ENCODE data around the gene GABRD.

DNA sequence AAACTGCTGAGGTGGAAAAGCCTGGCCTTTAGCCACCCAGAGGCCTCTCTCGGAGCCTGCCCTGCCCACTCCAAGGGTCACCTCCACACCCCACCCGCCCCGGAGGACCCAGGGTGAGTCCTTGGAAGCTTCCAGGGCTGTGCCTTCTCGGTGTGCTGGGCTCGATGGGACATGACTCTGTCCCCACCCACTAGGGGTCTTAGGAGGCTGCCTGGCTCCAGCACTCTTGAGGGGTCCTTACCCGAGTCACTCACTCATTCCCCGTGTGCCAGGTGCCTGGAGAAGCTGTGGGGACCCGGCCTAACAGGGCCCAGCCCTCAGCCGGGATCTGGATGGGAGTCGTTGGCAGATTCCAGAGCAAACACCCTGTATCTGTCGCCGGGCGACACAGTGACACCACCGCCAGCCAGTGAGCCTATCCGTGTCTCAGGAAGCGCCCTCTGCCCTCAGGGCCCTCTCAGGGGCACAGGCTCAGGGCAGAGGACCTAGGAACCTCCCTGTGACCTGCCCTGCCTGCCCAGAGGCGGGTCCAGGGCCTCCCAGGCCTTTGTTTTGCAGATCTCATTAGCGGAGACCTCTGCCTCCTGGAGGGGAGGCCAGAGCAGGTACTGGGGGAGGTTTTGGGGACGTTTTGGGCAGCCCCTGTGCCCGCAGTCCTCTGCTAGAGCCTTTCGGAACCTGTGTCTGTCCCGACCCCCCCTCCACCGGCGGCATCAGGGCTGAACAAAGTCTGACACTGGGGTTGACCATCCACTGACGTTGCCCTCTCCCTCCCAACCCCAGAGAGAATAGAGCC, 28.0 kb downstream of the GABRD start:
- TF ChIP-seq, protein P1, sequence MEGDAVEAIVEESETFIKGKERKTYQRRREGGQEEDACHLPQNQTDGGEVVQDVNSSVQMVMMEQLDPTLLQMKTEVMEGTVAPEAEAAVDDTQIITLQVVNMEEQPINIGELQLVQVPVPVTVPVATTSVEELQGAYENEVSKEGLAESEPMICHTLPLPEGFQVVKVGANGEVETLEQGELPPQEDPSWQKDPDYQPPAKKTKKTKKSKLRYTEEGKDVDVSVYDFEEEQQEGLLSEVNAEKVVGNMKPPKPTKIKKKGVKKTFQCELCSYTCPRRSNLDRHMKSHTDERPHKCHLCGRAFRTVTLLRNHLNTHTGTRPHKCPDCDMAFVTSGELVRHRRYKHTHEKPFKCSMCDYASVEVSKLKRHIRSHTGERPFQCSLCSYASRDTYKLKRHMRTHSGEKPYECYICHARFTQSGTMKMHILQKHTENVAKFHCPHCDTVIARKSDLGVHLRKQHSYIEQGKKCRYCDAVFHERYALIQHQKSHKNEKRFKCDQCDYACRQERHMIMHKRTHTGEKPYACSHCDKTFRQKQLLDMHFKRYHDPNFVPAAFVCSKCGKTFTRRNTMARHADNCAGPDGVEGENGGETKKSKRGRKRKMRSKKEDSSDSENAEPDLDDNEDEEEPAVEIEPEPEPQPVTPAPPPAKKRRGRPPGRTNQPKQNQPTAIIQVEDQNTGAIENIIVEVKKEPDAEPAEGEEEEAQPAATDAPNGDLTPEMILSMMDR (IDR thresholded peaks at IDR 0.05; ENCODE audit: low read depth, low read length) = no peak
- TF ChIP-seq POLR2A (IDR thresholded peaks at IDR 0.05; ENCODE audit: extremely low read depth, insufficient read length) (no peak), MYC (IDR thresholded peaks at IDR 0.05; ENCODE audit: low read depth, low read length) (no peak)
- TF ChIP-seq, protein P2, sequence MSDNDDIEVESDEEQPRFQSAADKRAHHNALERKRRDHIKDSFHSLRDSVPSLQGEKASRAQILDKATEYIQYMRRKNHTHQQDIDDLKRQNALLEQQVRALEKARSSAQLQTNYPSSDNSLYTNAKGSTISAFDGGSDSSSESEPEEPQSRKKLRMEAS (IDR thresholded peaks at IDR 0.05; ENCODE audit: low read depth, low read length) = no peak
